Liver (tissue), 3 donors: ENCODE measurements around the gene LPGAT1.

ENCODE experiments used
- EGR1 ChIP-seq, 2 donors: IDR thresholded peaks; 2 replicates each; pipeline ENCODE4 v1.6.1; 2016 to 2018; ENCODE audit warnings: antibody characterized with exemption in 2 of 2, low read depth in 2 of 2
- FOXA1 ChIP-seq: IDR thresholded peaks from 2 replicates; pipeline ENCODE4 v1.6.1; 2016; ENCODE audit warnings: antibody characterized with exemption
- YY1 ChIP-seq: IDR thresholded peaks from 2 replicates; pipeline ENCODE4 v1.6.1; 2016; ENCODE audit warnings: antibody characterized with exemption, mild to moderate bottlenecking
- TF ChIP-seq, protein P1 (sequence below): fragments of 150-350 bp; IDR thresholded peaks from 2 replicates; pipeline ENCODE4 v1.5.1; 2017; ENCODE audit warnings: improper control_type of control experiment, low read depth, low read length; ENCODE audit not compliant: missing input control
- donor health status: healthy.
- donor health status: healthy.

DNA sequence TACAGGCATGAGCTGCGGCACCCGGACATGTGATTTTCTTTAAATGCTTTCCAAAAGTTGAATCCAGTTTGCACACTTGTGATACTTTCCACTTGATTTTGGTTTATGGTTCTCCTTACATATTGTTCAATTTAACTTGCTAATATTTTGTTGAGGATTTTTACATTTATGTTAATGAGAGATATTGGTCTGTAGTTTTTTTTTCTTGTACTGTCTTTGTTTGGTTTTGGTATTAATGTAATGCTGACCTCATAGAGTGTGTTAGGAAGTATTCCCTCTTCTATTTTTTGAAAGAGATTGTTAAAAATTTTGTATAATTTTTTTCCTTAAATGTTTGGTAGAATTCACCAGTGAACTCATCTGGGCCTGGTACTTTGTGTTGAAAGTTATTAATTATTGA, 34.6 kb upstream of the LPGAT1 start:
- TF ChIP-seq YY1 (no peak), EGR1 (IDR thresholded peaks at IDR 0.05; ENCODE audit: low read depth in 2 of 2) (no peak), FOXA1 (no peak)
- TF ChIP-seq, protein P1, sequence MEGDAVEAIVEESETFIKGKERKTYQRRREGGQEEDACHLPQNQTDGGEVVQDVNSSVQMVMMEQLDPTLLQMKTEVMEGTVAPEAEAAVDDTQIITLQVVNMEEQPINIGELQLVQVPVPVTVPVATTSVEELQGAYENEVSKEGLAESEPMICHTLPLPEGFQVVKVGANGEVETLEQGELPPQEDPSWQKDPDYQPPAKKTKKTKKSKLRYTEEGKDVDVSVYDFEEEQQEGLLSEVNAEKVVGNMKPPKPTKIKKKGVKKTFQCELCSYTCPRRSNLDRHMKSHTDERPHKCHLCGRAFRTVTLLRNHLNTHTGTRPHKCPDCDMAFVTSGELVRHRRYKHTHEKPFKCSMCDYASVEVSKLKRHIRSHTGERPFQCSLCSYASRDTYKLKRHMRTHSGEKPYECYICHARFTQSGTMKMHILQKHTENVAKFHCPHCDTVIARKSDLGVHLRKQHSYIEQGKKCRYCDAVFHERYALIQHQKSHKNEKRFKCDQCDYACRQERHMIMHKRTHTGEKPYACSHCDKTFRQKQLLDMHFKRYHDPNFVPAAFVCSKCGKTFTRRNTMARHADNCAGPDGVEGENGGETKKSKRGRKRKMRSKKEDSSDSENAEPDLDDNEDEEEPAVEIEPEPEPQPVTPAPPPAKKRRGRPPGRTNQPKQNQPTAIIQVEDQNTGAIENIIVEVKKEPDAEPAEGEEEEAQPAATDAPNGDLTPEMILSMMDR, result no peak
